ENCODE measurements around the gene CEP162.
"Not testable (repeated sequence)": the region's sequence is repeated elsewhere in the genome, so short reads cannot be mapped to it uniquely, and the experiment has no call there.

The CEP162 gene

GRCh38 chr6:84260926-84261325 is 33.5 kb upstream of the CEP162 start:
- no peaks in the 10 kb centered on the region for H3K36me3 ChIP-seq (ENCODE audit: control insufficient read depth, insufficient read depth, low read length)
- 95% methylated on average over 2 of the region's 3 CpGs; no CpG with 5 or more reads in 1 of the 2 experiments for WGBS, 2 experiments
- no peaks in the 10 kb centered on the region for H3K9me3 ChIP-seq (ENCODE audit: control insufficient read depth, low read length)
- H3K4me1 ChIP-seq (ENCODE audit: control insufficient read depth, insufficient read depth, low read length), result no peaks in the 10 kb centered on the region
- H3K4me3 ChIP-seq (ENCODE audit: insufficient read depth, low read depth, low read length), result no peak overlapping the region
- no peak overlapping the region for H3K27ac ChIP-seq (ENCODE audit: insufficient read depth, low read depth, low read length, poor library complexity, severe bottlenecking)
- H3K27me3 ChIP-seq (ENCODE audit: control insufficient read depth, insufficient read depth, low read length, poor library complexity, severe bottlenecking), result no peaks in the 10 kb centered on the region

DNA sequence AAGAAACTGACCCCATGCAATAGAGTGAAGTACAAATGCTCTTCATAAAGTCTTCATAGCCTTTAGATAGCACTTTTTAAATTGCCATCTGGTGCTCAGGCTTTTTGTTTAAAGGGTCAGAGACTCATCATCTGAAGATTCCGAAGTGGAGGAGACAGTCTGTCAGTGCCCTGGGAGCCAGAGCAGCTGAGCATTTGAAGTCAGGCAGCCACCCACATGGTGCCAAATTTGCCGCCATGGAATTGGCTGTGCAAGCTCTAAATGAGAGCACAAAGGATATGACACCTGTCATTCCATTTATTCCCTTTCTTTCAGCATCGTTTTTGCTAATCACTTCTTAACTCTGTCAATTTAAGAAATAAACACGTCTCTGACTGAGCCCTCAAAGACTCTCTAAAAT is 32.8 kb upstream of the CEP162 start:
- H3K9me3 ChIP-seq (ENCODE audit: control insufficient read depth, low read length), result no peaks in the 10 kb centered on the region
- H3K4me1 ChIP-seq (ENCODE audit: control insufficient read depth, insufficient read depth, low read length), result no peaks in the 10 kb centered on the region
- 86 to 91% methylated on average over 4 of the region's 4 CpGs for WGBS, 2 experiments
- no peak overlapping the region for H3K27ac ChIP-seq (ENCODE audit: insufficient read depth, low read depth, low read length, poor library complexity, severe bottlenecking)
- no peaks in the 10 kb centered on the region for H3K27me3 ChIP-seq (ENCODE audit: control insufficient read depth, insufficient read depth, low read length, poor library complexity, severe bottlenecking)
- no peaks in the 10 kb centered on the region for H3K36me3 ChIP-seq (ENCODE audit: control insufficient read depth, insufficient read depth, low read length)
- no peak overlapping the region for H3K4me3 ChIP-seq (ENCODE audit: insufficient read depth, low read depth, low read length)

GRCh38 chr6:84258866-84259265 is 31.4 kb upstream of the CEP162 start:
- H3K27ac ChIP-seq (ENCODE audit: insufficient read depth, low read depth, low read length, poor library complexity, severe bottlenecking), result no peak overlapping the region
- H3K4me1 ChIP-seq (ENCODE audit: control insufficient read depth, insufficient read depth, low read length), result no peaks in the 10 kb centered on the region
- no peaks in the 10 kb centered on the region for H3K9me3 ChIP-seq (ENCODE audit: control insufficient read depth, low read length)
- H3K36me3 ChIP-seq (ENCODE audit: control insufficient read depth, insufficient read depth, low read length), result no peaks in the 10 kb centered on the region
- H3K4me3 ChIP-seq (ENCODE audit: insufficient read depth, low read depth, low read length), result no peak overlapping the region
- H3K27me3 ChIP-seq (ENCODE audit: control insufficient read depth, insufficient read depth, low read length, poor library complexity, severe bottlenecking), result no peaks in the 10 kb centered on the region
- 96 to 97% methylated on average over 4 of the region's 4 CpGs for WGBS, 2 experiments

DNA sequence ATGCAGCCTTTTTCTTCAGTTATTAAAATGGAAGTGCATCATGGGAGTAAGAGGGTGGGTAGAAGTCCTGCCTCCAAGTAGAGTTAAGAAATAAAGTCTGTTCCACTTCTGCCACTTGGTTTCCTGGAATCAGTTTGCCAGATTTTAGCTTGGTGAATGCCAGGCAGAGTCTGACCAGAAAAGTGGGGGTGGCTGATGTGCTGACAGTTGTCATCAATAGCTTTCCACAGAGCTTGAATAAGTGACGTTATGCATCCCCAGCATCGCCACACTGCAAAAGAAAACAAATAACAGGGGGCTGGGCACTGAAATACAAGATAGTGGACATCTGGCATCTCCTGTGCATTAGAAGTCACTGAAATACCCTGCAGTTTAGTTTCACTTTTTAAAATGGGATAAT is 30.8 kb upstream of the CEP162 start:
- H3K36me3 ChIP-seq (ENCODE audit: control insufficient read depth, insufficient read depth, low read length), result no peaks in the 10 kb centered on the region
- H3K27ac ChIP-seq (ENCODE audit: insufficient read depth, low read depth, low read length, poor library complexity, severe bottlenecking), result no peak overlapping the region
- no peaks in the 10 kb centered on the region for H3K27me3 ChIP-seq (ENCODE audit: control insufficient read depth, insufficient read depth, low read length, poor library complexity, severe bottlenecking)
- no peaks in the 10 kb centered on the region for H3K4me1 ChIP-seq (ENCODE audit: control insufficient read depth, insufficient read depth, low read length)
- no peaks in the 10 kb centered on the region for H3K9me3 ChIP-seq (ENCODE audit: control insufficient read depth, low read length)
- H3K4me3 ChIP-seq (ENCODE audit: insufficient read depth, low read depth, low read length), result no peak overlapping the region
- 87 to 88% methylated on average over 2 of the region's 2 CpGs for WGBS, 2 experiments

DNA sequence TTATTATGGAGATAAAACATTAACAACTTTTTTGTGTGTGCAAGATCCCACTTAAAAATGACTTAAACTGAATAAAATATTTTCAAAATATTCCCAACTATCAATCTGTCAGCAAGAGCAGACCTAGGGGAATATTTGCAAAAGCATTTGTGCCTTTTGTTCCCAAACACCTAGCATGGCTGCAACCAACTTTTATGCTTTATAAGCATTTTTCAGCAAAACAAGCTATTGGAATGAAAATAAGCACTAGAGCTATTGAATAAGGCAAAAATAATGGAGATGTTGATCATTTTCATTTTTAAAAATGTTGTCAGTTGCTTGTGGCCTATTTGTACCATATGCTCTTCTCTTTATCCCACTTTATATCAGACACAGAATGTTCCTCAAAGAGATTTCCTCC is 28.2 kb upstream of the CEP162 start:
- H3K27me3 ChIP-seq (ENCODE audit: control insufficient read depth, insufficient read depth, low read length, poor library complexity, severe bottlenecking), result no peaks in the 10 kb centered on the region
- no peaks in the 10 kb centered on the region for H3K9me3 ChIP-seq (ENCODE audit: control insufficient read depth, low read length)
- H3K36me3 ChIP-seq (ENCODE audit: control insufficient read depth, insufficient read depth, low read length), result no peaks in the 10 kb centered on the region
- no peaks in the 10 kb centered on the region for H3K4me1 ChIP-seq (ENCODE audit: control insufficient read depth, insufficient read depth, low read length)
- H3K4me3 ChIP-seq (ENCODE audit: insufficient read depth, low read depth, low read length), result no peak overlapping the region
- H3K27ac ChIP-seq (ENCODE audit: insufficient read depth, low read depth, low read length, poor library complexity, severe bottlenecking), result no peak overlapping the region

DNA sequence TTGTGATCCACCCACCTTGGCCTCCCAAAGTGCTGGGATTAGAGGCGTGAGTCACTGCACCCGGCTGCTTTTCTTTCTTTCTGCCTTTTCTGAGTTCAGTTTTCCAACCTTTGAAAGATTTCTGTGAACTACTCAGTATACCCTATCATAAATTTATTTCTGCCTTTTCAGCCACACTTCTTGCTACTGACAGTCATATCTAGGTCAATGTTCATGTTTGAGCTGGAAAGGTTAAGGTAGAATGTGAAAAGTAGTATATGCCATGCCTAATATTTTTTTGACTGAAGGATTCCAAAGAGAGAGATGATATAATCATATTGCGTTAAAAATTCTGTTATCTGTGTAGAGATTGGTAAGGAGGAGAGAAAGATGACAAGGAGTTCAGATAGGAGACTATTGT is 25.9 kb upstream of the CEP162 start:
- H3K4me3 ChIP-seq (ENCODE audit: insufficient read depth, low read depth, low read length), result no peak overlapping the region
- 90 to 96% methylated on average over 3 of the region's 3 CpGs for WGBS, 2 experiments
- H3K36me3 ChIP-seq (ENCODE audit: control insufficient read depth, insufficient read depth, low read length), result no peaks in the 10 kb centered on the region
- H3K27me3 ChIP-seq (ENCODE audit: control insufficient read depth, insufficient read depth, low read length, poor library complexity, severe bottlenecking), result no peaks in the 10 kb centered on the region
- H3K27ac ChIP-seq (ENCODE audit: insufficient read depth, low read depth, low read length, poor library complexity, severe bottlenecking), result no peak overlapping the region
- H3K9me3 ChIP-seq (ENCODE audit: control insufficient read depth, low read length), result no peaks in the 10 kb centered on the region
- H3K4me1 ChIP-seq (ENCODE audit: control insufficient read depth, insufficient read depth, low read length), result no peaks in the 10 kb centered on the region

GRCh38 chr6:84251891-84252539 is 24.6 kb upstream of the CEP162 start:
- no peak overlapping the region for H3K4me3 ChIP-seq (ENCODE audit: insufficient read depth, low read depth, low read length)
- H3K4me1 ChIP-seq (ENCODE audit: control insufficient read depth, insufficient read depth, low read length), result no peaks in the 10 kb centered on the region
- no peaks in the 10 kb centered on the region for H3K27me3 ChIP-seq (ENCODE audit: control insufficient read depth, insufficient read depth, low read length, poor library complexity, severe bottlenecking)
- no peaks in the 10 kb centered on the region for H3K36me3 ChIP-seq (ENCODE audit: control insufficient read depth, insufficient read depth, low read length)
- H3K27ac ChIP-seq (ENCODE audit: insufficient read depth, low read depth, low read length, poor library complexity, severe bottlenecking), result no peak overlapping the region
- WGBS, 2 experiments, result 77 to 92% methylated on average over 4 of the region's 4 CpGs
- H3K9me3 ChIP-seq (ENCODE audit: control insufficient read depth, low read length), result no peaks in the 10 kb centered on the region

- H3K4me1 ChIP-seq (ENCODE audit: control insufficient read depth, insufficient read depth, low read length), result no peaks in the 10 kb centered on the region
- WGBS, 2 experiments, result 87 to 92% methylated on average over 2 to 3 of the region's 3 CpGs
- no peak overlapping the region for H3K4me3 ChIP-seq (ENCODE audit: insufficient read depth, low read depth, low read length)
- no peaks in the 10 kb centered on the region for H3K9me3 ChIP-seq (ENCODE audit: control insufficient read depth, low read length)
- H3K27me3 ChIP-seq (ENCODE audit: control insufficient read depth, insufficient read depth, low read length, poor library complexity, severe bottlenecking), result no peaks in the 10 kb centered on the region
- H3K36me3 ChIP-seq (ENCODE audit: control insufficient read depth, insufficient read depth, low read length), result no peaks in the 10 kb centered on the region
- no peak overlapping the region for H3K27ac ChIP-seq (ENCODE audit: insufficient read depth, low read depth, low read length, poor library complexity, severe bottlenecking)
Observed at GRCh38 chr6:84249724-84250123, 22.3 kb upstream of the CEP162 start.

- not testable (repeated sequence) for H3K9me3 ChIP-seq (ENCODE audit: control insufficient read depth, low read length); H3K4me1 ChIP-seq (ENCODE audit: control insufficient read depth, insufficient read depth, low read length); H3K27ac ChIP-seq (ENCODE audit: insufficient read depth, low read depth, low read length, poor library complexity, severe bottlenecking); H3K27me3 ChIP-seq (ENCODE audit: control insufficient read depth, insufficient read depth, low read length, poor library complexity, severe bottlenecking); H3K36me3 ChIP-seq (ENCODE audit: control insufficient read depth, insufficient read depth, low read length); H3K4me3 ChIP-seq (ENCODE audit: insufficient read depth, low read depth, low read length)
- 91 to 94% methylated on average over 42 to 50 of the region's 51 CpGs for WGBS, 2 experiments
Observed at GRCh38 chr6:84244416-84245081, 17.1 kb upstream of the CEP162 start.

- no peaks in the 10 kb centered on the region for H3K4me1 ChIP-seq (ENCODE audit: control insufficient read depth, insufficient read depth, low read length)
- no peak overlapping the region for H3K4me3 ChIP-seq (ENCODE audit: insufficient read depth, low read depth, low read length)
- H3K27ac ChIP-seq (ENCODE audit: insufficient read depth, low read depth, low read length, poor library complexity, severe bottlenecking), result no peak overlapping the region
- H3K9me3 ChIP-seq (ENCODE audit: control insufficient read depth, low read length), result no peaks in the 10 kb centered on the region
- no CpG with 5 or more reads among the region's 1 CpG for WGBS, 2 experiments
- no peaks in the 10 kb centered on the region for H3K27me3 ChIP-seq (ENCODE audit: control insufficient read depth, insufficient read depth, low read length, poor library complexity, severe bottlenecking)
- no peaks in the 10 kb centered on the region for H3K36me3 ChIP-seq (ENCODE audit: control insufficient read depth, insufficient read depth, low read length)
Observed at GRCh38 chr6:84243240-84243639, 15.8 kb upstream of the CEP162 start.
